IMR-90 (cell line): ENCODE data around the gene MIA2. TPM values are rescaled to one million over a fixed set of nuclear protein-coding genes. Genes with fewer than 3 reads are reported as not detected.

Source experiments
- ATAC-seq: fragments of 200-7000 bp; cut with Tn5 transposase; 2 replicates; pipeline ENCODE4 v1.9.1; 2020; ENCODE audit warnings: low read depth, mild to moderate bottlenecking, moderate library complexity
- BruUV-seq: library from RNA; stranded (reverse); fragments of 400-500 nt; replicated peaks from 2 replicates; lab custom pipeline; 2021; lab: Mats Ljungman, UMichigan
- CTCF ChIA-PET: fragments of 300-600 bp; formaldehyde crosslinking; extraction: SDS; loops from one replicate; lab custom pipeline; 2021; ENCODE audit warnings: antibody characterized with exemption; lab: Yijun Ruan, JAX
- POLR2A ChIA-PET: fragments of 300-600 bp; sonication (Branson Sonifier 250); formaldehyde crosslinking; loops from one replicate; lab custom pipeline; 2022; ENCODE audit warnings: antibody characterized with exemption; ENCODE audit not compliant: unreplicated experiment; lab: Charles Lee
- DNase-seq: peaks from one replicate; pipeline ENCODE4 v3.0.0; 2013
- H2AFZ ChIP-seq: replicated peaks from 2 replicates; pipeline ENCODE3; 2013; ENCODE audit warnings: low read length, mild to moderate bottlenecking; ENCODE audit not compliant: poor library complexity
- H2AK5ac ChIP-seq: 2 replicates; pipeline ENCODE4 v1.6.1; 2013; ENCODE audit warnings: low read depth, low read length, inconsistent platforms
- H2AK9ac ChIP-seq: replicated peaks from 2 replicates; pipeline ENCODE3; 2013; ENCODE audit warnings: mild to moderate bottlenecking, low read depth, low read length, moderate library complexity; ENCODE audit not compliant: poor library complexity
- H2BK120ac ChIP-seq: 2 replicates; pipeline ENCODE4 v1.6.1; 2013; ENCODE audit warnings: low read depth, low read length, inconsistent platforms
- H2BK15ac ChIP-seq: 3 replicates; pipeline ENCODE4 v1.6.1; 2013; ENCODE audit warnings: low read depth, low read length, inconsistent platforms
- H2BK20ac ChIP-seq: 2 replicates; pipeline ENCODE4 v1.6.1; 2013; ENCODE audit warnings: low read depth, mild to moderate bottlenecking, inconsistent platforms, low read length, moderate library complexity
- H2BK5ac ChIP-seq: 2 replicates; pipeline ENCODE4 v1.6.1; 2013; ENCODE audit warnings: mild to moderate bottlenecking, low read depth, low read length, inconsistent platforms; ENCODE audit not compliant: poor library complexity, severe bottlenecking
- H3K14ac ChIP-seq: replicated peaks from 2 replicates; pipeline ENCODE4 v1.6.1; 2013; ENCODE audit warnings: low read depth, low read length, inconsistent platforms
- H3K18ac ChIP-seq: 2 replicates; pipeline ENCODE4 v1.6.1; 2013; ENCODE audit warnings: low read depth, low read length, control low read depth
- H3K23ac ChIP-seq: 2 replicates; pipeline ENCODE4 v1.6.1; 2013; ENCODE audit warnings: low read depth, low read length, inconsistent platforms
- H3K27ac ChIP-seq: 2 replicates; pipeline ENCODE4 v1.5.1; 2013; ENCODE audit warnings: mild to moderate bottlenecking, control low read depth, low read length; ENCODE audit not compliant: insufficient read depth
- H3K27me3 ChIP-seq: 2 replicates; pipeline ENCODE4 v1.6.1; 2013; ENCODE audit warnings: low read length; ENCODE audit not compliant: control insufficient read depth, insufficient read depth
- H3K36me3 ChIP-seq: 2 replicates; pipeline ENCODE4 v1.6.1; 2013; ENCODE audit warnings: low read length, mixed read lengths; ENCODE audit not compliant: control insufficient read depth, insufficient read depth
- H3K4ac ChIP-seq: 2 replicates; pipeline ENCODE4 v1.6.1; 2013; ENCODE audit warnings: low read depth, low read length, inconsistent platforms
- H3K4me1 ChIP-seq: 2 replicates; pipeline ENCODE4 v1.6.1; 2013; ENCODE audit warnings: low read length, mixed read lengths; ENCODE audit not compliant: control insufficient read depth, insufficient read depth
- H3K4me2 ChIP-seq: 2 replicates; pipeline ENCODE4 v1.6.1; 2013; ENCODE audit warnings: low read depth, mild to moderate bottlenecking, control low read depth, low read length, moderate library complexity
- H3K4me3 ChIP-seq: 2 replicates; pipeline ENCODE4 v1.5.1; 2013; ENCODE audit warnings: low read depth, mild to moderate bottlenecking, control low read depth, low read length, moderate library complexity; ENCODE audit not compliant: insufficient read depth
- H3K56ac ChIP-seq: 2 replicates; pipeline ENCODE4 v1.6.1; 2013; ENCODE audit warnings: low read length, inconsistent platforms; ENCODE audit not compliant: insufficient read depth; ENCODE audit errors: extremely low read depth
- H3K79me1 ChIP-seq, 2 experiments: 2 replicates each; pipeline ENCODE4 v1.6.1; 2013; ENCODE audit warnings: low read length in 2 of 2, inconsistent platforms in 1 of 2, low read depth in 1 of 2
- H3K9ac ChIP-seq: 2 replicates; pipeline ENCODE4 v1.6.1; 2013; ENCODE audit warnings: low read depth, low read length, control low read depth
- H3K9me1 ChIP-seq: 2 replicates; pipeline ENCODE4 v1.6.1; 2013; ENCODE audit warnings: low read length, inconsistent platforms; ENCODE audit not compliant: insufficient read depth
- H3K9me3 ChIP-seq: 2 replicates; pipeline ENCODE4 v1.6.1; 2013; ENCODE audit warnings: low read length; ENCODE audit not compliant: control insufficient read depth, insufficient read depth
- H4K20me1 ChIP-seq: 2 replicates; pipeline ENCODE4 v1.6.1; 2013; ENCODE audit warnings: low read length, inconsistent platforms; ENCODE audit not compliant: insufficient read depth
- H4K5ac ChIP-seq: 2 replicates; pipeline ENCODE4 v1.6.1; 2013; ENCODE audit warnings: mild to moderate bottlenecking, low read depth, low read length, control low read depth
- H4K8ac ChIP-seq, 2 experiments: 2 replicates each; pipeline ENCODE4 v1.6.1; 2013; ENCODE audit warnings: low read depth in 2 of 2, low read length in 2 of 2, control low read depth in 1 of 2, inconsistent platforms in 1 of 2
- H4K91ac ChIP-seq: 2 replicates; pipeline ENCODE4 v1.6.1; 2013; ENCODE audit warnings: low read depth, low read length, inconsistent platforms; ENCODE audit not compliant: insufficient read depth
- CEBPB ChIP-seq: IDR thresholded peaks from 2 replicates; pipeline ENCODE4 v1.6.1; 2012; ENCODE audit warnings: low read depth, low read length, improper control_type of control experiment
- CHD1 ChIP-seq: IDR thresholded peaks from 2 replicates; pipeline ENCODE4 v1.6.1; 2012; ENCODE audit warnings: low read depth, low read length, improper control_type of control experiment
- ELK1 ChIP-seq: fragments of 150-350 bp; IDR thresholded peaks from 2 replicates; pipeline ENCODE4 v1.6.1; 2016; ENCODE audit warnings: low read depth, mild to moderate bottlenecking, low read length, moderate library complexity, borderline replicate concordance
- MAFK ChIP-seq: IDR thresholded peaks from 2 replicates; pipeline ENCODE4 v1.6.1; 2012; ENCODE audit warnings: low read depth, low read length, improper control_type of control experiment
- MAZ ChIP-seq: IDR thresholded peaks from 2 replicates; pipeline ENCODE4 v1.6.1; 2012; ENCODE audit warnings: low read depth, mild to moderate bottlenecking, low read length, improper control_type of control experiment, moderate library complexity, borderline replicate concordance
- MXI1 ChIP-seq: IDR thresholded peaks from 2 replicates; pipeline ENCODE4 v1.6.1; 2012; ENCODE audit warnings: low read depth, mild to moderate bottlenecking, low read length, moderate library complexity, borderline replicate concordance
- NFE2L2 ChIP-seq: fragments of 150-350 bp; IDR thresholded peaks from 2 replicates; pipeline ENCODE4 v1.6.1; 2016; ENCODE audit warnings: low read depth, mild to moderate bottlenecking, low read length
- WGBS, 2 experiments: methylation state at CpG; one replicate each; pipeline versions ENCODE4 v1.1.5 to v1.1.7; 2013; ENCODE audit warnings: missing lambda C conversion rate in 2 of 2; ENCODE audit not compliant: insufficient read length in 1 of 2; ENCODE audit errors: extremely low coverage in 2 of 2; 5-methylcytosine and 5-hydroxymethylcytosine counted together
- dilution Hi-C: fragments of 300-500 bp; cut with HindIII; formaldehyde crosslinking; loops from one replicate; pipeline ENCODE4 v1.14.3; 2018; ENCODE audit warnings: low sequenced_read_pairs; ENCODE audit not compliant: unreplicated experiment
- in situ Hi-C: fragments of 300-500 bp; cut with MboI; formaldehyde crosslinking; loops from 3 replicates; pipeline ENCODE4 v1.14.3; 2019; ENCODE audit warnings: low sequenced_read_pairs, inconsistent platforms, mixed read lengths
- intact Hi-C: fragments of 100-400 bp; cut with micrococcal nuclease; formaldehyde crosslinking; loops from 2 replicates; pipeline ENCODE4 v1.10.0; 2022
- polyA plus RNA-seq, 3 experiments: library from polyadenylated mRNA; depleted of rRNA; stranded (reverse); fragments of >200 nt; gene quantifications; 2 replicates each; pipeline ENCODE4 v1.2.3, GENCODE V29; 2012; ENCODE audit warnings: low replicate concordance in 1 of 3
- total RNA-seq: library from RNA; depleted of rRNA; stranded (reverse); fragments of >200 nt; gene quantifications from 2 replicates; pipeline ENCODE4 v1.2.3, GENCODE V29; 2012

Gene MIA2
- total and polyA plus RNA-seq, 2 of the 4 experiments (the other 2 are of a cell fraction): 3.9 to 6.8 TPM

- Histone ChIP-seq H2AK9ac (no peak overlapping the region), H2AFZ (no peak overlapping the region), H3K9ac (no peak overlapping the region), H3K79me1 (peaks cover 0 to 18% of the 10 kb centered on the region in 2 experiments; a peak in 3 of 4 replicates), H3K4me2 (no peak overlapping the region), H2BK5ac (no peak overlapping the region), H3K23ac (no peak overlapping the region), H3K36me3 (peaks cover 3% of the 10 kb centered on the region; the same call in 1 of the 2 replicates), H4K91ac (no peak overlapping the region), H3K9me1 (no peaks in the 10 kb centered on the region), H4K8ac (no peak overlapping the region), H3K27me3 (no peaks in the 10 kb centered on the region), H3K4me3 (no peak overlapping the region), H3K56ac (no peak overlapping the region), H3K27ac (no peak overlapping the region), H3K14ac (no peak overlapping the region), H3K9me3 (peaks cover 6% of the 10 kb centered on the region; the same call in 1 of the 2 replicates), H3K4ac (no peak overlapping the region), H3K4me1 (no peaks in the 10 kb centered on the region), H2AK5ac (no peak overlapping the region), H2BK20ac (no peak overlapping the region), H3K18ac (no peak overlapping the region), H4K20me1 (no peaks in the 10 kb centered on the region), H4K5ac (no peak overlapping the region), H2BK120ac (no peak overlapping the region), H2BK15ac (no peak overlapping the region)
- CTCF ChIA-PET: no interaction called here
- DNase-seq (no peak), ATAC-seq (no peak)
- POLR2A ChIA-PET: no interaction called here
- intact Hi-C loops: no loop called here
- dilution Hi-C loops: no loop called here
- no CpG with 5 or more reads among the region's 1 CpG for WGBS, 2 experiments
- in situ Hi-C loops: no loop called here
- TF ChIP-seq ELK1 (no peak), MAFK (no peak), NFE2L2 (no peak), CEBPB (no peak), MXI1 (no peak), MAZ (no peak), CHD1 (no peak)
- BruUV-seq: no TSS peak
Measured at GRCh38 chr14:39364509-39364908, 130.8 kb downstream of the MIA2 start.
